GM12865 (cell line): ENCODE data around the gene CTCF.

ENCODE experiments used
- DNase-seq: peaks from one replicate; pipeline ENCODE4 v3.0.0; 2010; ENCODE audit warnings: low read depth
- H3K4me3 ChIP-seq: 2 replicates; pipeline ENCODE4 v1.5.1; 2011; ENCODE audit warnings: mild to moderate bottlenecking, low read depth, low read length, control low read depth
- CTCF ChIP-seq: IDR thresholded peaks from 2 replicates; pipeline ENCODE4 v1.5.1; 2011; ENCODE audit warnings: low read length, control low read depth, low read depth, inconsistent platforms; ENCODE audit not compliant: insufficient read depth; ENCODE audit errors: missing control alignments

The CTCF gene

GRCh38 chr16:67571464-67571863 is 9.1 kb downstream of the CTCF start:
- no peak for DNase-seq
- no peak overlapping the region for H3K4me3 ChIP-seq
- no peak for TF ChIP-seq CTCF

GRCh38 chr16:67571981-67572431 is 9.7 kb downstream of the CTCF start:
- H3K4me3 ChIP-seq: no peak overlapping the region
- no peak for TF ChIP-seq CTCF
- no peak for DNase-seq

- H3K4me3 ChIP-seq: no peak overlapping the region
- no peak for DNase-seq
- TF ChIP-seq CTCF: no peak
Measured at GRCh38 chr16:67579686-67580085, 17.4 kb downstream of the CTCF start.

- no peak for DNase-seq
- H3K4me3 ChIP-seq: no peak overlapping the region
- no peak for TF ChIP-seq CTCF
Measured at GRCh38 chr16:67580202-67580601, 17.9 kb downstream of the CTCF start.

- no peak overlapping the region for H3K4me3 ChIP-seq
- DNase-seq: no peak
- TF ChIP-seq CTCF: no peak
Measured at GRCh38 chr16:67593288-67593687, 31.0 kb downstream of the CTCF start.

GRCh38 chr16:67593701-67594100 is 31.4 kb downstream of the CTCF start:
- no peak overlapping the region for H3K4me3 ChIP-seq
- no peak for TF ChIP-seq CTCF
- no peak for DNase-seq

- no peak overlapping the region for H3K4me3 ChIP-seq
- no peak for TF ChIP-seq CTCF
- DNase-seq: no peak
Measured at GRCh38 chr16:67594256-67594915, 32.1 kb downstream of the CTCF start.
